GM12872 (cell line): ENCODE results near the gene LENG8.
A peak's percentile ranks its signal among the peaks of the same experiment; 100 is the strongest.

ENCODE experiments used
- TF ChIP-seq, protein P1 (sequence below): IDR thresholded peaks from 3 replicates; pipeline ENCODE4 v1.5.1; 2011; ENCODE audit warnings: low read depth, mild to moderate bottlenecking, low read length, moderate library complexity; ENCODE audit not compliant: insufficient read depth

The LENG8 gene

DNA sequence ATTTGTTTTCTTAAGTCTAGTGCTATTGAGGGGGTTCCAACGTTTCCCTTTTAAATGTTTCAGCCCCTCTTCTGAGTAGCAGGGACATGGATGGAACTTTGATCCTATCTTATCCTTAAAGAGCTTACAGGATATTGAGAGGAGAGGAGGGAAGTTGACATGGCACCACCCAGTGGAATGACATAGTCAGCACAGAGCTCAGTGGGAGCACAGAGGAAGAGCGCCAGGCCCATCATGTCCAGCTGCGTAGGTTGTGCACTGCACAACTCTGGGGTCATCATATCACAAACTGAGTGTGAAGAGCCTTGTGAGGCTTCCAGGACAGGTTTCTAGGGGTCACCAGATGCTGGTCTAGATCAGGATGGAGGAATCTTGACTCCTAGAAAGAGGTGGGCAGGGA is 28.7 kb downstream of the LENG8 start:
- TF ChIP-seq, protein P1, sequence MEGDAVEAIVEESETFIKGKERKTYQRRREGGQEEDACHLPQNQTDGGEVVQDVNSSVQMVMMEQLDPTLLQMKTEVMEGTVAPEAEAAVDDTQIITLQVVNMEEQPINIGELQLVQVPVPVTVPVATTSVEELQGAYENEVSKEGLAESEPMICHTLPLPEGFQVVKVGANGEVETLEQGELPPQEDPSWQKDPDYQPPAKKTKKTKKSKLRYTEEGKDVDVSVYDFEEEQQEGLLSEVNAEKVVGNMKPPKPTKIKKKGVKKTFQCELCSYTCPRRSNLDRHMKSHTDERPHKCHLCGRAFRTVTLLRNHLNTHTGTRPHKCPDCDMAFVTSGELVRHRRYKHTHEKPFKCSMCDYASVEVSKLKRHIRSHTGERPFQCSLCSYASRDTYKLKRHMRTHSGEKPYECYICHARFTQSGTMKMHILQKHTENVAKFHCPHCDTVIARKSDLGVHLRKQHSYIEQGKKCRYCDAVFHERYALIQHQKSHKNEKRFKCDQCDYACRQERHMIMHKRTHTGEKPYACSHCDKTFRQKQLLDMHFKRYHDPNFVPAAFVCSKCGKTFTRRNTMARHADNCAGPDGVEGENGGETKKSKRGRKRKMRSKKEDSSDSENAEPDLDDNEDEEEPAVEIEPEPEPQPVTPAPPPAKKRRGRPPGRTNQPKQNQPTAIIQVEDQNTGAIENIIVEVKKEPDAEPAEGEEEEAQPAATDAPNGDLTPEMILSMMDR: no peak

DNA sequence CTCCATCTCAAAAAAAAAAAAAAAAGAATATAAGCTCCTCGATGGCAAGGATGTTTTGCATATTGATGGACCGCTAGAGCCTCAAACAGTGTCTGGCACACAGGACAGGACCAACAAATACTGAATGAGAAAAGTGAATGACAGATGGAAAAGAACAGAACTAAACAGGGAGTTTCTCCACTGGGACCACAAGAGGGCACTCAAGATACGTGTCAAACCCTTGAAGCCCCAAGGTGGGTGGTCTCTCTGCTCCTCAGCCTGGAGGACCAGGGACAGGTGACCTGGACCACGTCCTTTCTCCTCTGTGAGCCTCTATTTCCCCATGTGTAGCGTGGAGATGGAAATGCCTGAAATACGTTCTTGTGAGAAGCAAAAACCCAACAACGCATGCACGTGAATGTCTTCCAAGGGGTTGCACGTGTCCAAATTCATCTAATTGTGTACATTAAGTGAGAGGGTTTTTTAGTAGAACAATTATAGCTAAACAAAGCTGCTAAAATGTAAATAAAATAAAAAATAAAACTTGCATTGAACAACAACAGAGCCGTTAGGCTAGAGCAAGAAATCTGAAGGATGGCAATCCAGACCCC is 29.8 kb downstream of the LENG8 start:
- TF ChIP-seq, protein P1: peak; percentile 84

DNA sequence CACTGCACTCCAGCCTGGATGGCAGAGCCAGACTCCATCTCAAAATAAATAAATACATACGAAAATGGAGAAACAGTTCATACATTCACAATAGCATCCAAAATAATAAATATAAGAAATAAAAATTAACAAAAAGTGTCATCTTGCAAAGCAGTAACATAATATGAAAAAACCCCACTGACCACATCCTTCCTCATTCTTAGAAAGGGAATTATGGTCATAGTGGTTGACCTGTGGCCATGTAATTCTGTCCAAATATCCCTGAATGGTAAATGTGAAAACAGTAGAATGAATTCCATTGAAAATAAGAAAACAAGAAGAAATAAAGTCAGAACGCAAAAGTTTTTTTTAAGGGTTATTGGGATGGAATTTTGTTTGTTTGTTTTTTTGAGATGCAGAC is 31.1 kb downstream of the LENG8 start:
- TF ChIP-seq, protein P1: no peak

DNA sequence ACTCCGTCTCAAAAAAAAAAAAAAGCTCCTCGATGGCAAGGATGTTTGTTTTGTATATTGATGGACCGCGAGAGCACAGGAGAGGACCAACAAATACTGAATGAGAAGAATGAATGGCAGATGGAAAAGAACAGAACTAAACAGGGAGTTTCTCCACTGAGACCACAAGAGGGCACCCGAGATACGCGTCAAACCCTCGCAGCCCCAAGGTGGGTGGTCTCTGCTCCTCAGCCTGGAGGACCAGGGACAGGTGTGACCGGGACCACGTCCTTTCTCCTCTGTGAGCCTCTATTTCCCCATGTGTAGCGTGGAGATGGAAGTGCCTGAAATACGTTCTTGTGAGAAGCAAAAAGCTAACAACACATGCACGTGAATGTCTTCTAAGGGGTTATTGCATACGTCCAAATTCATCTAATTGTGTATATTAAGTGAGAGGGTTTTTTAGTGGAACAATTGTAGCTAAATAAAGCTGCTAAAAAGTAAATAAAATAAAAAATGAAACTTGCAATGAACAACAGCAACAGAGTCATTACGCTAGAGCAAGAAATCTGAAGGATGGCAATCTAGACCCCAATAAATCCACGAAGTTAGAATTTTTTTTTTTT is 32.4 kb downstream of the LENG8 start:
- TF ChIP-seq, protein P1: peak; percentile 88

DNA sequence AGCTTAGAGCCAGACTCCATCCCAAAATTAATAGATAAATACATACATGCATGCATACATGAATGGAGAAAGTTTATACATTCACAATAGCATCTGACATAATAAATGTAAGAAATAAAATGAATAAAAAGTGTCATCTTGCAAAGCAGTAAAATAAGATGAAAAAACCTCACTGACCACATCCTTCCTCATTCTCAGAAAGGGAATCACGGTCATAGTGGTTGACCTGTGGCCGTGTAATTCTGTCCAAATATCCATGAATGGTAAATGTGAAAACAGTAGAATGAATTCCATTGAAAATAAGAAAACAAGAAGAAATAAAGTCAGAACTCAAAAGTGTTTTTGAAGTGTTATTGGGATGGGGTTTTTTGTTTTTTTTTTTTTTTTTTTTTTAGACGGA is 33.9 kb downstream of the LENG8 start:
- TF ChIP-seq, protein P1: no peak

DNA sequence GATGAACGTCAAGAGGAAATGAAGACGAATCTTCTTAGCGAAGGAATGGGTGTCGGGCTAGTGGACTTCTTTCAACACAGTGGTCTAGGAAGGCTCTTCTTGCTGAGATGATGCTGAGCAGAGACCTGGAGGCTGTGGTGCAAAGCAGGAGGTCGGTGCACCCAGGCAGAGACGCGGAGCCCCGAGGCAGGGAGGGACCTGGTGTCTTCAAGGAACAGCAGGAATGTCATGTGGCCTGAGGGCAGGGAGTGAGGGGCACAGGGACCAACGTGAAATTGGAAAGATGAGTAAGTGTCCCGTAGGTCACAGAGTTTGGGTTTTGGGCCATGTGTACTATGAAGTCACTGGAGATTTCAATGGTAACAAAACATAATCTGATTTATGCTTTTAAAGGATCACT is 35.5 kb downstream of the LENG8 start:
- TF ChIP-seq, protein P1: no peak

DNA sequence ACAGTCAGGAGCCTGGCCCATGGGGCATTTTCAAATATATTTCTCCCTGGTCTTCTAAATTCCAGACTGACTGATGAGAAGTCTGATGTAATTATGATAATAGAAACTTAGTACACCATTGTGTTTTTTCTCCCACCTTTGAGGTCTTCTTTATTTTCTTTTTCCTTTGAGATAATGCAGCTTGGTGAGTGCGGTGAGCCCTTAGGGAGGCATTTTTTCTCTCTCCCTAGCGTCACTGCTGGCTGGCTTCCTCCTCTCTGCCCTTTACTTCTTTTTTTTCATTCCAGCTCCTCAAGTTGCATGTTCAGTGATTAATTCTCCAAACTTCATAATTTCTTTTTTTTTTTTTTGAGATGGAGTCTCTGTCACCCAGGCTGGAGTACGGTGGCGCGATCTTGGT is 36.9 kb downstream of the LENG8 start:
- TF ChIP-seq, protein P1: no peak

DNA sequence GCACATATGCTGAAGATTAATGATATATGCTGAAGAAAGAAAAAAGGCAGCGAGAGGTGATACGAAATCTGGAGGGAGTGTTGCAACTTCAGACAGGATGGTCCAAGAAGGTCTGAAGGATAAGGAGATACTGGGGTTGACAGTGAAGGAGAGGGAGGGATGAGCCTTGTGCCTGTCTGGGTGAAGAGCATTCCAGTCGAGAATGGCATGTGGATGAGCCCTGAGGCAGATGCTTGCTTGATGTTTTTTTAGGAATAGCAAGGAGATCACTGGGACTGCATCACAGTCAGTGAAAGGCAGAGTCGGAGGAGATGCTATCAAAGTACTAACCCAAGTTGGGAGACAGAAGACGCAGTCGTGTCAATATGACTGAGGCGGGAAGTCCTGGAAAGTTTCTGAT is 40.3 kb downstream of the LENG8 start:
- TF ChIP-seq, protein P1: no peak
